ENCODE data around the gene TBL1X. TPM values are rescaled to one million over a fixed set of nuclear protein-coding genes. Genes with fewer than 3 reads are reported as not detected.

Gene TBL1X
- total RNA-seq, result 28.0 and 30.7 TPM in 2 replicates

GRCh38 chrX:9464435-9465371 is at the start of gene TBL1X:
TSS of gene TBL1X (plus strand) at chrX:9465058. CDS start at chrX:9653587, 188,529 bp downstream.
- peak within 1 kb of the TSS; percentile 70 for H3K4me3 ChIP-seq (ENCODE audit: low read depth, low read length)
- DNase-seq (ENCODE audit: low read depth), result peak; percentile 54
- no peak for TF ChIP-seq CTCF (IDR thresholded peaks at IDR 0.05; ENCODE audit: insufficient read depth, low read depth, low read length)

DNA sequence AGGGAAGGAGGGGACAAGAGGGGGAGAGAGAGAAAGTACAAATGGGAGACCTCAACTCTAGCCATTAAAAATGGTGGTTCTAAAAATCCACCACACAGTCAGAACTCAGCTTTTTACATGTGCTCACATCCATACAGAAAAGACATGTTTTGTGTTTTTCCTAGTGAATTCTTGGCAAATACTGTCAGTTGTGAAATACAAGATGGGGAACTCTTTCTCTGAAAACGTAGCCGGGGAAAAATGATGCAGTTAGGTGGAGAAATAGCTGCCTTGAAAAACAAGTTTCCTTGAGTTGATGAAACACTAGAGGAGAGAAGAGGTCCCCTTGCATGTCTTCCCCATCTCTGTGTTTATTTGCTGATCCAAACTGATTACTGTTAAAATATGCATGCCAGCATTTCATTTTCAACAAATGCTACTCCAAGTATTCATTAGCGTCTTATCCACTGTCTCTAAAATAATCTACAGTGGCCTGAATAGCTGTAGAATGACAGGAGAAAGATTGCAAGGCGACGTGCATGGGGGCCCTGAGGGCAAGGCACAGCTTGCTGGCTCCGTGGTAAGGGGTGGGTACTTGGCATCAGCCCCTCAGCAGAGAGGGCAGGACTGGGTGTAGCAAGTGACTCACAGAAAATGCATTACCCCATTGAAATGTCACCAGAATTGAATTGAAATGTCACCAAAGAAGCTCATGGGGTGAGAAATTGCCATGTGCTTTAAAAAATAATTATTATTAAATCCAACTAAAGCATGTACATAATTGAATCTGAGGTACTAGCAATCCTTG is 48.1 kb upstream of the TBL1X start:
- TF ChIP-seq CTCF (IDR thresholded peaks at IDR 0.05; ENCODE audit: insufficient read depth, low read depth, low read length), result no peak
- no peak overlapping the region for H3K4me3 ChIP-seq (ENCODE audit: low read depth, low read length)
- DNase-seq (ENCODE audit: low read depth), result peak; percentile 66

- no peak overlapping the region for H3K4me3 ChIP-seq (ENCODE audit: low read depth, low read length)
- no peak for DNase-seq (ENCODE audit: low read depth)
- TF ChIP-seq CTCF (IDR thresholded peaks at IDR 0.05; ENCODE audit: insufficient read depth, low read depth, low read length), result no peak
Measured at GRCh38 chrX:9418262-9418661, 46.6 kb upstream of the TBL1X start.

GRCh38 chrX:9420275-9421265 is 44.3 kb upstream of the TBL1X start:
- no peak overlapping the region for H3K4me3 ChIP-seq (ENCODE audit: low read depth, low read length)
- no peak for DNase-seq (ENCODE audit: low read depth)
- no peak for TF ChIP-seq CTCF (IDR thresholded peaks at IDR 0.05; ENCODE audit: insufficient read depth, low read depth, low read length)

- DNase-seq (ENCODE audit: low read depth), result no peak
- no peak overlapping the region for H3K4me3 ChIP-seq (ENCODE audit: low read depth, low read length)
- no peak for TF ChIP-seq CTCF (IDR thresholded peaks at IDR 0.05; ENCODE audit: insufficient read depth, low read depth, low read length)
Measured at GRCh38 chrX:9429767-9430166, 35.1 kb upstream of the TBL1X start.

DNA sequence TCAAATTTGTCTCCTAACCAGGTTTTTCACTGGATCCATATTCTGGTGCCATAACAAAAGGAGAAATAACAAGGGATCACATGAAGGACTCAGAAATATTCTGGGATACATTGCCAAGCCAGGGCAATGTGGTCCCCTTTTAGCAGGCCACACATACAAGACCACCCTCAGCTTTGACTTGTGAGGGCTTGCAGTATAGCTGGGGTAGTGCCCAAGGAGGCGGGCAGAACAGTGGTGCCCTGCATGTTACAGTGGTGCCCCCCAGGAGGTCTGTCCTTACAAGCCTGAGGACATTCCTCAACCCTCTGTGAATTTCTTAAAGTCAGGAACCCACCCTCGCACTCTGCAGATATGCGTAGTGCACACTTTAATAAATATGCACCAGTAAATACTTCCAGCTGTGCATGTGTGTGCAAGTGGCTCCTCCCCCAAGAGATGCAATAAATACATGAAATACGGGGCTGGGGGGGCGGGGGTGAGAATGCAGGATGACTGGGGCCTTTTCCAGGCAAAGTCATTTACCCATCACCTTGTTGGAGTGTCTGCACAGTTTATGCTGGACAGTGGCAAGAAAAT is 34.4 kb upstream of the TBL1X start:
- TF ChIP-seq CTCF (IDR thresholded peaks at IDR 0.05; ENCODE audit: insufficient read depth, low read depth, low read length), result no peak
- DNase-seq (ENCODE audit: low read depth), result no peak
- no peak overlapping the region for H3K4me3 ChIP-seq (ENCODE audit: low read depth, low read length)
